CD8-positive, alpha-beta memory T cell (primary cell): ENCODE measurements around the gene CENPI. TPM values are rescaled to one million over a fixed set of nuclear protein-coding genes. Genes with fewer than 3 reads are reported as not detected.

Experiments
- CTCF ChIA-PET: fragments of 350-600 bp; sonication (Branson Sonifier 250); formaldehyde crosslinking; loops from one replicate; lab custom pipeline; 2021; ENCODE audit warnings: antibody characterized with exemption; lab: Charles Lee
- POLR2A ChIA-PET: fragments of 350-600 bp; sonication (Branson Sonifier 250); formaldehyde crosslinking; loops from one replicate; lab custom pipeline; 2021; ENCODE audit warnings: antibody characterized with exemption; lab: Charles Lee
- DNase-seq, 5 donors: peaks; one replicate each; pipeline versions ENCODE4 v3.0.0 to v3.0.0-alpha.2; 2020 to 2022; ENCODE audit warnings: mixed read lengths in 1 of 5
- H3K27ac ChIP-seq: one replicate; pipeline ENCODE4 v1.7.0; 2013; ENCODE audit warnings: low read depth, mild to moderate bottlenecking, low read length, moderate library complexity
- H3K27me3 ChIP-seq: 2 replicates; pipeline ENCODE4 v1.7.0; 2013; ENCODE audit warnings: low read length, mild to moderate bottlenecking; ENCODE audit not compliant: insufficient read depth, poor library complexity, severe bottlenecking
- H3K36me3 ChIP-seq: 2 replicates; pipeline ENCODE4 v1.7.0; 2013; ENCODE audit warnings: mild to moderate bottlenecking, low read length, moderate library complexity; ENCODE audit not compliant: insufficient read depth
- H3K4me1 ChIP-seq: 2 replicates; pipeline ENCODE4 v1.7.0; 2013; ENCODE audit warnings: mild to moderate bottlenecking, low read length, moderate library complexity; ENCODE audit not compliant: insufficient read depth
- H3K4me3 ChIP-seq: 2 replicates; pipeline ENCODE4 v1.7.0; 2013; ENCODE audit warnings: mild to moderate bottlenecking, low read length
- H3K9me3 ChIP-seq: 2 replicates; pipeline ENCODE4 v1.7.0; 2013; ENCODE audit warnings: mild to moderate bottlenecking, low read length
- H3K27ac Mint-ChIP-seq, 8 donors: one replicate each; pipeline ENCODE4 v1.8.0; 2020 to 2021; ENCODE audit warnings: mixed read lengths in 8 of 8, mild to moderate bottlenecking in 6 of 8, inconsistent platforms in 3 of 8, moderate library complexity in 3 of 8
- H3K27me3 Mint-ChIP-seq, 2 donors: one replicate each; pipeline ENCODE4 v1.8.0; 2020 to 2021; ENCODE audit warnings: mixed read lengths in 2 of 2, mild to moderate bottlenecking in 1 of 2, moderate library complexity in 1 of 2
- H3K36me3 Mint-ChIP-seq, 3 donors: one replicate each; pipeline ENCODE4 v1.8.0; 2020 to 2021; ENCODE audit warnings: mixed read lengths in 3 of 3, inconsistent platforms in 1 of 3, mild to moderate bottlenecking in 1 of 3
- H3K4me1 Mint-ChIP-seq, 3 donors: one replicate each; pipeline ENCODE4 v1.8.0; 2020 to 2021; ENCODE audit warnings: mixed read lengths in 3 of 3, inconsistent platforms in 1 of 3, mild to moderate bottlenecking in 1 of 3
- H3K4me3 Mint-ChIP-seq, 7 donors: one replicate each; pipeline ENCODE4 v1.8.0; 2020 to 2021; ENCODE audit warnings: mixed read lengths in 7 of 7, mild to moderate bottlenecking in 6 of 7, moderate library complexity in 4 of 7, inconsistent platforms in 2 of 7
- H3K9me3 Mint-ChIP-seq, 5 donors: one replicate each; pipeline ENCODE4 v1.8.0; 2020 to 2022; ENCODE audit warnings: mixed read lengths in 5 of 5, mild to moderate bottlenecking in 3 of 5, moderate library complexity in 2 of 5, inconsistent platforms in 1 of 5
- polyA plus RNA-seq: library from polyadenylated mRNA; unstranded; fragments of 300-500 nt; fragmentation: Illumina TruSeq; gene quantifications from one replicate; pipeline ENCODE4 v1.2.3, GENCODE V29; 2021
- total RNA-seq, 2 experiments: library from RNA; stranded (reverse); gene quantifications; one replicate each; pipeline ENCODE4 v1.2.3, GENCODE V29; 2021

The CENPI gene
- total and polyA plus RNA-seq, 3 experiments from 2014 or later: 0.15 to 15.5 (median 12.8) TPM

- H3K36me3 ChIP-seq: no peaks in the 10 kb centered on the region
- Mint-ChIP-seq H3K4me1 (no peaks in the 10 kb centered on the region), H3K27me3 (no peaks in the 10 kb centered on the region), H3K4me3 (no peak overlapping the region), H3K36me3 (no peaks in the 10 kb centered on the region), H3K9me3 (no peaks in the 10 kb centered on the region), H3K27ac (peak overlapping the region in 2 of 8 donors; percentile 43 to 64)
- no peaks in the 10 kb centered on the region for H3K27me3 ChIP-seq
- ChIA-PET CTCF (no interaction called here), POLR2A (no interaction called here)
- DNase-seq: no peak
- H3K27ac ChIP-seq: no peak overlapping the region
- no peaks in the 10 kb centered on the region for H3K9me3 ChIP-seq
- H3K4me1 ChIP-seq: no peaks in the 10 kb centered on the region
- H3K4me3 ChIP-seq: no peak overlapping the region
Observed at GRCh38 chrX:101117701-101118100, 19.7 kb downstream of the CENPI start.

GRCh38 chrX:101136235-101136634 is 38.2 kb downstream of the CENPI start:
- Histone ChIP-seq H3K27me3 (no peaks in the 10 kb centered on the region), H3K9me3 (no peaks in the 10 kb centered on the region), H3K4me3 (no peak overlapping the region), H3K36me3 (no peaks in the 10 kb centered on the region), H3K4me1 (no peaks in the 10 kb centered on the region), H3K27ac (no peak overlapping the region)
- H3K4me3 Mint-ChIP-seq: no peak overlapping the region
- H3K9me3 Mint-ChIP-seq: no peaks in the 10 kb centered on the region
- no peak for DNase-seq
- H3K27ac Mint-ChIP-seq: peak overlapping the region in 1 of 8 donors; percentile 9
- peaks cover 0 to 2% of the 10 kb centered on the region in 2 donors for H3K27me3 Mint-ChIP-seq
- CTCF ChIA-PET: no interaction called here
- H3K36me3 Mint-ChIP-seq: no peaks in the 10 kb centered on the region
- POLR2A ChIA-PET: no interaction called here
- H3K4me1 Mint-ChIP-seq: no peaks in the 10 kb centered on the region

Other genes with a start within 250 kb of the CENPI start
- gene NOX1, start 223.8 kb upstream of the CENPI start, total RNA-seq: not detected
- not detected for gene NOX1, start 223.8 kb upstream of the CENPI start, polyA plus RNA-seq
- not detected for gene XKRX, start 169.3 kb upstream of the CENPI start, total RNA-seq
- gene XKRX, start 169.3 kb upstream of the CENPI start, polyA plus RNA-seq: not detected
- not detected for gene ARL13A, start 128.5 kb upstream of the CENPI start, total RNA-seq
- not detected for gene ARL13A, start 128.5 kb upstream of the CENPI start, polyA plus RNA-seq
- 10 to 100 TPM; 18.0 to 19.0 TPM for gene TRMT2B, start 46.1 kb upstream of the CENPI start, total RNA-seq
- 45.5 TPM for gene TRMT2B, start 46.1 kb upstream of the CENPI start, polyA plus RNA-seq
- not detected for gene TMEM35A, start 19.3 kb upstream of the CENPI start, total RNA-seq
- not detected for gene TMEM35A, start 19.3 kb upstream of the CENPI start, polyA plus RNA-seq
- under 1 TPM; 0.18 TPM for gene DRP2, start 121.6 kb downstream of the CENPI start, total RNA-seq
- not detected for gene DRP2, start 121.6 kb downstream of the CENPI start, polyA plus RNA-seq
- gene TAF7L, start 193.1 kb downstream of the CENPI start, total RNA-seq: not detected
- gene TAF7L, start 193.1 kb downstream of the CENPI start, polyA plus RNA-seq: not detected